Measurements from ENCODE around the gene AJM1. TPM values are rescaled to one million over a fixed set of nuclear protein-coding genes. Genes with fewer than 3 reads are reported as not detected.
A peak's percentile ranks its signal among the peaks of the same experiment; 100 is the strongest.

The AJM1 gene
- total RNA-seq, 1 experiment from 2014 or later, result 2.9 TPM

DNA sequence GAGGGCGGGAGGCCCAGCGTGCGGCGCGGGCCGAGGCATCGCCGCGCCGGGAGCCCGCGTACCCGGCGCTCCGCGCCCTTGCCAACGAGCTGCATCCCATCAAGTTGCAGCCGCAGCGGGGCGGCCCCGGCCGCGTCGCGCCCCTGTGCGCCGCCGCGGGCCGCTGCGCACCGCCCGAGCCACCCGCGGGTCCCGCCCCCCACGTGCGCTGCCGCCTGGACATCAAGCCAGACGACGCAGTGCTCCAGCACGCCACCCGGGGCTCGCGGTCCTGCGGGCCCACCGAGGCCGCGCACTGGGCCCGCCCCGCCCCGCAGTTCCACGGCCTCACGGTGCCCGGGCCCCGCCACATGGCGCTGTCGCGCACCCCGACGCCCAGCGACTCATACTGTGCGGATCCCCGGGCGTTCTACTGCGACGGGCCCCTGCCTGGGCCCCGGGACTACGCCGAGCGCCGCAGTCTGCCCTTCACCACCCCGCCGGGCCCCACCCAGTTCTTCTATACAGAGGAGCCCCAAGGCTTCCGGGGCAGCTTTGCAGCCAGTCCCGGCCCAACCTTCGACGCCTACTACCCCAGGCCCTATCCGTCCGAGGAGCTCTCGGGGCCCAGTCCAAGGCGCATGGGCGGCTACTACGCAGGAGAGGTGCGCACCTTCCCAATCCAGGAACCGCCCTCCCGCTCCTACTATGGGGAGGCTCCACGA, 2.6 kb downstream of the AJM1 start:
- Mint-ChIP-seq H3K4me1 (ENCODE audit: low read depth, unreplicated experiment) (peaks cover 9% of the 10 kb centered on the region), H3K36me3 (ENCODE audit: insufficient read depth, unreplicated experiment) (peaks cover 62% of the 10 kb centered on the region), H3K4me3 (ENCODE audit: low read depth, unreplicated experiment) (no peak overlapping the region), H3K27me3 (ENCODE audit: unreplicated experiment) (no peaks in the 10 kb centered on the region), H3K27ac (ENCODE audit: unreplicated experiment) (no peak overlapping the region), H3K9me3 (ENCODE audit: low read depth, unreplicated experiment) (no peaks in the 10 kb centered on the region)
- no peak for DNase-seq
- TF ChIP-seq, protein P1, sequence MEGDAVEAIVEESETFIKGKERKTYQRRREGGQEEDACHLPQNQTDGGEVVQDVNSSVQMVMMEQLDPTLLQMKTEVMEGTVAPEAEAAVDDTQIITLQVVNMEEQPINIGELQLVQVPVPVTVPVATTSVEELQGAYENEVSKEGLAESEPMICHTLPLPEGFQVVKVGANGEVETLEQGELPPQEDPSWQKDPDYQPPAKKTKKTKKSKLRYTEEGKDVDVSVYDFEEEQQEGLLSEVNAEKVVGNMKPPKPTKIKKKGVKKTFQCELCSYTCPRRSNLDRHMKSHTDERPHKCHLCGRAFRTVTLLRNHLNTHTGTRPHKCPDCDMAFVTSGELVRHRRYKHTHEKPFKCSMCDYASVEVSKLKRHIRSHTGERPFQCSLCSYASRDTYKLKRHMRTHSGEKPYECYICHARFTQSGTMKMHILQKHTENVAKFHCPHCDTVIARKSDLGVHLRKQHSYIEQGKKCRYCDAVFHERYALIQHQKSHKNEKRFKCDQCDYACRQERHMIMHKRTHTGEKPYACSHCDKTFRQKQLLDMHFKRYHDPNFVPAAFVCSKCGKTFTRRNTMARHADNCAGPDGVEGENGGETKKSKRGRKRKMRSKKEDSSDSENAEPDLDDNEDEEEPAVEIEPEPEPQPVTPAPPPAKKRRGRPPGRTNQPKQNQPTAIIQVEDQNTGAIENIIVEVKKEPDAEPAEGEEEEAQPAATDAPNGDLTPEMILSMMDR (IDR thresholded peaks at IDR 0.05; ENCODE audit: unreplicated experiment), result no peak
- BruUV-seq (replicated peaks), result no TSS peak
- CTCF ChIA-PET, result no interaction called here
- intact Hi-C loops (cut with micrococcal nuclease; ENCODE audit: unreplicated experiment), result no loop called here

DNA sequence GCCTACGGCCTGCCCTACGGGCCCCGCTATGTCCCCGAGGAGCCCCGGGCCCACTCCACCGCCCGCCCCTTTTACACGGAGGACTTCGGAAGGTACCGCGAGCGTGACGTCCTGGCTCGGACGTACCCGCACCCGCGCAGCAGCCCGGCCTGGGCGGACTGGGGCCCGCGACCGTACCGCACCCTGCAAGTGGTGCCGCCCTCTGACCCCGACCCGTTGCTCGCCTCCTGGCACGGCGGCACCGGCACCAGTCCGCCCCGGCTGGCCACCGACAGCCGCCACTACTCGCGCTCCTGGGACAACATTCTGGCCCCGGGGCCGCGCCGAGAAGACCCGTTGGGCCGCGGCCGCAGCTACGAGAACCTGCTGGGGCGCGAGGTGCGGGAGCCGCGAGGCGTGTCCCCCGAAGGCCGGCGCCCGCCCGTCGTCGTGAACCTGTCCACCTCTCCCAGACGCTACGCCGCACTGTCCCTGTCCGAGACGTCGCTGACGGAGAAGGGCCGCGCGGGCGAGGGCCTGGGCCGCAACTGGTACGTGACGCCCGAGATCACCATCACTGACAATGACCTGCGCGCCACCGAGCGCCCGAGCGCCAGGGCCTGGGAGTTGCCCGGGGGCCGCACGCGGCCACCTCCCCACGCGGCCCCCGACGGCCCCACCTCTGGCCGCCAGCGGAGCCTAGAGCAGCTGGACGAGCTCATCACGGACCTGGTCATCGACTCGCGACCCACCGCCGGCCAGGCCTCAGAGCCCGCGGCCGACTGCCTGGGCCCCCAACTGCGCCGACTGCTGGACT, 3.4 kb downstream of the AJM1 start:
- intact Hi-C loops (cut with micrococcal nuclease; ENCODE audit: unreplicated experiment), result no loop called here
- Mint-ChIP-seq H3K4me1 (ENCODE audit: low read depth, unreplicated experiment) (peaks cover 5% of the 10 kb centered on the region), H3K36me3 (ENCODE audit: insufficient read depth, unreplicated experiment) (peaks cover 68% of the 10 kb centered on the region), H3K27ac (ENCODE audit: unreplicated experiment) (no peak overlapping the region), H3K27me3 (ENCODE audit: unreplicated experiment) (no peaks in the 10 kb centered on the region), H3K4me3 (ENCODE audit: low read depth, unreplicated experiment) (no peak overlapping the region), H3K9me3 (ENCODE audit: low read depth, unreplicated experiment) (no peaks in the 10 kb centered on the region)
- DNase-seq, result no peak
- BruUV-seq (replicated peaks), result no TSS peak
- CTCF ChIA-PET, result no interaction called here
- TF ChIP-seq, protein P1 (IDR thresholded peaks at IDR 0.05; ENCODE audit: unreplicated experiment), result no peak

DNA sequence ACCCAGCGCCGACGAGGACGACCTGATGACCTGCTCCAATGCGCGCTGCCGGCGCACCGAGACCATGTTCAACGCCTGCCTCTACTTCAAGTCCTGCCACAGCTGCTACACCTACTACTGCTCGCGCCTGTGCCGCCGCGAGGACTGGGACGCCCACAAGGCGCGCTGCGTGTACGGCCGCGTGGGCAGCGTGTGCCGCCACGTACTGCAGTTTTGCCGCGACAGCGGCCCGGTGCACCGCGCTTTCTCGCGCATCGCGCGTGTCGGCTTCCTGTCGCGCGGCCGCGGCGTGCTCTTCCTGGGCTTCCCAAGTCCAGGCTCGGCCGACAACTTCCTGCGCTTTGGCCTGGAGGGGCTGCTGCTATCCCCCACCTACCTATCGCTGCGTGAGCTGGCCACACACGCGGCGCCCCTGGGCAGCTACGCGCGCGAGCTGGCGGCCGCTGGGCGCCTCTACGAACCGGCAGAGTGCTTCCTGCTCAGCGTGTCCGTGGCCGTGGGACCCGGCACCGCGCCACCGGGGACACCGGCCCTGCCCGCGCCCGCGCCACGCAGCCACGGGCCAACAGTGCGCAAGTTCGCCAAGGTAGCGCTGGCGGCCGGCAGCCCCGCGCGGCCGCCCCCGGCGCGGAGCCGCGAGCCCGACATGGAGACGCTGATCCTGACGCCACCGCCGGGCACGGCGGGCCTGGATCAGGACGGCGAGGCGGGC, 4.3 kb downstream of the AJM1 start:
- Mint-ChIP-seq H3K36me3 (ENCODE audit: insufficient read depth, unreplicated experiment) (peaks cover 68% of the 10 kb centered on the region), H3K27me3 (ENCODE audit: unreplicated experiment) (no peaks in the 10 kb centered on the region), H3K27ac (ENCODE audit: unreplicated experiment) (no peak overlapping the region), H3K9me3 (ENCODE audit: low read depth, unreplicated experiment) (no peaks in the 10 kb centered on the region), H3K4me1 (ENCODE audit: low read depth, unreplicated experiment) (peaks cover 5% of the 10 kb centered on the region), H3K4me3 (ENCODE audit: low read depth, unreplicated experiment) (peak overlapping the region; percentile 28)
- CTCF ChIA-PET, result no interaction called here
- intact Hi-C loops (cut with micrococcal nuclease; ENCODE audit: unreplicated experiment), result no loop called here
- BruUV-seq (replicated peaks), result no TSS peak
- DNase-seq, result no peak
- TF ChIP-seq, protein P1 (IDR thresholded peaks at IDR 0.05; ENCODE audit: unreplicated experiment), result no peak

DNA sequence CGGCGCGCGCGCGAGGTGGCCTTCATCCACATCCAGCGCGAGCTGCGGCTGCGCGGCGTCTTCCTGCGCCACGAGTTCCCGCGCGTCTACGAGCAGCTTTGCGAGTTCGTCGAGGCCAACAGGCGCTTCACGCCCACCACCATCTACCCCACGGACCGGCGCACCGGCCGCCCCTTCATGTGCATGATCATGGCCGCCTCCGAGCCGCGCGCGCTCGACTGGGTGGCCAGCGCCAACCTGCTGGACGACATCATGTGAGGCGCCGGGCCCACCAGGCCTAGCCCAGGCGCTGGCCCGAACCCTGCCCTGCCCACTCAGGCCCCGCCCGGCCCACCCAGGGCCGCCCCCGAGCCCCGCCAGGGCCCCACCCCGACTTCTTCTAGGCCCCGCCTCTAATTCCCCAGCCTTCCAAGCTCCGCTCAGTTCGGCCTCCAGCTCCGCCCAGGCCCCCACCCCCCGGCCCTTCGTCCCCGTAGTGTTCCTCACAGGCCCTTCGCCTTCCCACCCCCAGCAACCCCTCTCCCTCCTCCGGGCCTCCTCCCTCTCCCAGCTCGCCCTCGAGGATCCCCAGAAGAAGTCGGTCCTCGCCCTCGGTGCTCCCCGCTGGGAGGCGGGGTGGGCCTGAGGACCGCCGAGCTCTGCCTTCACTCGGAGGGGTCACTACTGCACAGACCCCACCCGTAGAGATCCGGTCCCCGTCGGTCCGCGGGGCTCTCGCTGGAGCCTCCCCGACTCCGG, 5.0 kb downstream of the AJM1 start:
- intact Hi-C loops (cut with micrococcal nuclease; ENCODE audit: unreplicated experiment), result no loop called here

More for the DNA sequence above, 5.0 kb downstream of the AJM1 start:
- peaks cover 5% of the 10 kb centered on the region for H3K4me1 Mint-ChIP-seq (ENCODE audit: low read depth, unreplicated experiment)
- H3K9me3 Mint-ChIP-seq (ENCODE audit: low read depth, unreplicated experiment), result no peaks in the 10 kb centered on the region
- H3K27me3 Mint-ChIP-seq (ENCODE audit: unreplicated experiment), result no peaks in the 10 kb centered on the region
- TF ChIP-seq, protein P1 (IDR thresholded peaks at IDR 0.05; ENCODE audit: unreplicated experiment), result no peak
- no TSS peak for BruUV-seq (replicated peaks)
- H3K36me3 Mint-ChIP-seq (ENCODE audit: insufficient read depth, unreplicated experiment), result peaks cover 64% of the 10 kb centered on the region
- peak overlapping the region; percentile 96 for H3K4me3 Mint-ChIP-seq (ENCODE audit: low read depth, unreplicated experiment)
- CTCF ChIA-PET, result no interaction called here
- DNase-seq, result no peak
- peak overlapping the region; percentile 98 for H3K27ac Mint-ChIP-seq (ENCODE audit: unreplicated experiment)

Data from Calu3 (cell line).